ENCODE measurements around the gene NLRP9.

DNA sequence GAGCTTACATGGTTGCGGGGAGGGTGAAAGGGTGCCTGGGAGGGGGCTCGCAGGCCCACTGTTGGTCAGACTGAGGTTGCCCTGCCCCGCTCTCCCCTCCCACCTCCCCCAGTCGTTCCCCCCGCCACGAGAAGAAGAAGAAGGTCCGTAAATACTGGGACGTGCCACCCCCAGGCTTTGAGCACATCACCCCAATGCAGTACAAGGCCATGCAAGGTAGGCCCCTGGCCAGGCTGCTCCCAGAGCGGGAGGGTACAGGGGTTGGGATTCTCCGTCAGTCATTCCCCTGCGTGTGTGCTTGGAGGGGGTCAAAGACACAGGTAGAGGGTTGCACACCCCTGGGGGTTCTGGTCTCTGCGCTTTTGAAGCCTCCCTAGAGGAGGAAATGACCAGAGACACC is 77.8 kb downstream of the NLRP9 start:
- no peak for TF ChIP-seq POLR2A (IDR thresholded peaks at IDR 0.05; ENCODE audit: low read depth, low read length)
- TF ChIP-seq, protein P1, sequence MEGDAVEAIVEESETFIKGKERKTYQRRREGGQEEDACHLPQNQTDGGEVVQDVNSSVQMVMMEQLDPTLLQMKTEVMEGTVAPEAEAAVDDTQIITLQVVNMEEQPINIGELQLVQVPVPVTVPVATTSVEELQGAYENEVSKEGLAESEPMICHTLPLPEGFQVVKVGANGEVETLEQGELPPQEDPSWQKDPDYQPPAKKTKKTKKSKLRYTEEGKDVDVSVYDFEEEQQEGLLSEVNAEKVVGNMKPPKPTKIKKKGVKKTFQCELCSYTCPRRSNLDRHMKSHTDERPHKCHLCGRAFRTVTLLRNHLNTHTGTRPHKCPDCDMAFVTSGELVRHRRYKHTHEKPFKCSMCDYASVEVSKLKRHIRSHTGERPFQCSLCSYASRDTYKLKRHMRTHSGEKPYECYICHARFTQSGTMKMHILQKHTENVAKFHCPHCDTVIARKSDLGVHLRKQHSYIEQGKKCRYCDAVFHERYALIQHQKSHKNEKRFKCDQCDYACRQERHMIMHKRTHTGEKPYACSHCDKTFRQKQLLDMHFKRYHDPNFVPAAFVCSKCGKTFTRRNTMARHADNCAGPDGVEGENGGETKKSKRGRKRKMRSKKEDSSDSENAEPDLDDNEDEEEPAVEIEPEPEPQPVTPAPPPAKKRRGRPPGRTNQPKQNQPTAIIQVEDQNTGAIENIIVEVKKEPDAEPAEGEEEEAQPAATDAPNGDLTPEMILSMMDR (conservative IDR thresholded peaks at IDR 0.05; ENCODE audit: low read depth, low read length) = no peak
- TF ChIP-seq MAZ (IDR thresholded peaks at IDR 0.05; ENCODE audit: borderline replicate concordance, low read depth, low read length) = no peak
- no peak for TF ChIP-seq MXI1 (IDR thresholded peaks at IDR 0.05; ENCODE audit: borderline replicate concordance, low read depth, low read length)
- TF ChIP-seq SMC3 (IDR thresholded peaks at IDR 0.05; ENCODE audit: low read depth, low read length) = no peak
- no peak for TF ChIP-seq BHLHE40 (IDR thresholded peaks at IDR 0.05; ENCODE audit: low read depth, low read length)
- TF ChIP-seq RAD21 (IDR thresholded peaks at IDR 0.05; ENCODE audit: low read length) = no peak
- no peak for TF ChIP-seq FOS (IDR thresholded peaks at IDR 0.05; ENCODE audit: low read depth, low read length)
- TF ChIP-seq CEBPB (IDR thresholded peaks at IDR 0.05; ENCODE audit: low read depth, low read length) = no peak
- TF ChIP-seq NFE2L2 (IDR thresholded peaks at IDR 0.05; ENCODE audit: low read depth, low read length) = no peak
- TF ChIP-seq, protein P2, sequence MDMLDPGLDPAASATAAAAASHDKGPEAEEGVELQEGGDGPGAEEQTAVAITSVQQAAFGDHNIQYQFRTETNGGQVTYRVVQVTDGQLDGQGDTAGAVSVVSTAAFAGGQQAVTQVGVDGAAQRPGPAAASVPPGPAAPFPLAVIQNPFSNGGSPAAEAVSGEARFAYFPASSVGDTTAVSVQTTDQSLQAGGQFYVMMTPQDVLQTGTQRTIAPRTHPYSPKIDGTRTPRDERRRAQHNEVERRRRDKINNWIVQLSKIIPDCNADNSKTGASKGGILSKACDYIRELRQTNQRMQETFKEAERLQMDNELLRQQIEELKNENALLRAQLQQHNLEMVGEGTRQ (IDR thresholded peaks at IDR 0.05; ENCODE audit: low read depth, low read length) = no peak
- TF ChIP-seq RFX5 (IDR thresholded peaks at IDR 0.05; ENCODE audit: low read depth, low read length) = no peak
- TF ChIP-seq, protein P3, sequence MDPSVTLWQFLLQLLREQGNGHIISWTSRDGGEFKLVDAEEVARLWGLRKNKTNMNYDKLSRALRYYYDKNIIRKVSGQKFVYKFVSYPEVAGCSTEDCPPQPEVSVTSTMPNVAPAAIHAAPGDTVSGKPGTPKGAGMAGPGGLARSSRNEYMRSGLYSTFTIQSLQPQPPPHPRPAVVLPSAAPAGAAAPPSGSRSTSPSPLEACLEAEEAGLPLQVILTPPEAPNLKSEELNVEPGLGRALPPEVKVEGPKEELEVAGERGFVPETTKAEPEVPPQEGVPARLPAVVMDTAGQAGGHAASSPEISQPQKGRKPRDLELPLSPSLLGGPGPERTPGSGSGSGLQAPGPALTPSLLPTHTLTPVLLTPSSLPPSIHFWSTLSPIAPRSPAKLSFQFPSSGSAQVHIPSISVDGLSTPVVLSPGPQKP (IDR thresholded peaks at IDR 0.05; ENCODE audit: borderline replicate concordance, low read depth, low read length) = no peak
- no peak for TF ChIP-seq RCOR1 (IDR thresholded peaks at IDR 0.05; ENCODE audit: insufficient replicate concordance, low read length)

All from IMR-90 (cell line).